SU-DHL-6 (cell line): Measurements from ENCODE around the gene ZNF80.

Source experiments
- EZH2phosphoT487 ChIP-seq: fragments of 200-600 bp; sonication (generic), shearing (Covaris generic); conservative IDR thresholded peaks from 2 replicates; pipeline ENCODE4 v1.6.1; 2018; ENCODE audit warnings: mild to moderate bottlenecking, antibody characterized with exemption, low read length, moderate library complexity, mixed read lengths
- TF ChIP-seq, protein P1 (sequence below): fragments of 200-600 bp; sonication (generic); IDR thresholded peaks from one replicate; pipeline ENCODE4 v1.5.1; 2017; ENCODE audit warnings: antibody characterized with exemption, mild to moderate bottlenecking, low read length, moderate library complexity; ENCODE audit not compliant: insufficient read depth, poor library complexity, severe bottlenecking

DNA sequence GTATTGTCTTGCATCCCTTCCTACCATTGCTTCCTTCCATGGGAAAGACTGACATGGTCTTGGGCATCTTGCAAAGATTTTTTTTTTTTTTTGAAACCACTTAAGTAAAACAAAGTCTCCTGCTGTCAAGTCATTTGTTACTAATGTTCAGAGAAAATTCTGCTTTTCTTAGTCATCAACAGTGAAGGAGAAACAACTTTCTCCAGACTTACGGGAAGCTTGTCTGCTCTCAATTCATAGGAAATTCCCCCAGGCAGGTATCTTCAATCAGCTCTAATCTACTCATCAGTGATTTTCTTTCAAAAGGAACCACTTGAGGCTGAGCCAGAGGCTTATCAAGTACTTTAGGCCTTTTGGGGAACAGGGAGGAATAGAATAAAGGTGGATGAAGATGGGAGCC lies 42.6 kb downstream of the ZNF80 start:
- TF ChIP-seq, protein P1, sequence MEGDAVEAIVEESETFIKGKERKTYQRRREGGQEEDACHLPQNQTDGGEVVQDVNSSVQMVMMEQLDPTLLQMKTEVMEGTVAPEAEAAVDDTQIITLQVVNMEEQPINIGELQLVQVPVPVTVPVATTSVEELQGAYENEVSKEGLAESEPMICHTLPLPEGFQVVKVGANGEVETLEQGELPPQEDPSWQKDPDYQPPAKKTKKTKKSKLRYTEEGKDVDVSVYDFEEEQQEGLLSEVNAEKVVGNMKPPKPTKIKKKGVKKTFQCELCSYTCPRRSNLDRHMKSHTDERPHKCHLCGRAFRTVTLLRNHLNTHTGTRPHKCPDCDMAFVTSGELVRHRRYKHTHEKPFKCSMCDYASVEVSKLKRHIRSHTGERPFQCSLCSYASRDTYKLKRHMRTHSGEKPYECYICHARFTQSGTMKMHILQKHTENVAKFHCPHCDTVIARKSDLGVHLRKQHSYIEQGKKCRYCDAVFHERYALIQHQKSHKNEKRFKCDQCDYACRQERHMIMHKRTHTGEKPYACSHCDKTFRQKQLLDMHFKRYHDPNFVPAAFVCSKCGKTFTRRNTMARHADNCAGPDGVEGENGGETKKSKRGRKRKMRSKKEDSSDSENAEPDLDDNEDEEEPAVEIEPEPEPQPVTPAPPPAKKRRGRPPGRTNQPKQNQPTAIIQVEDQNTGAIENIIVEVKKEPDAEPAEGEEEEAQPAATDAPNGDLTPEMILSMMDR = no peak
- TF ChIP-seq EZH2phosphoT487 = no peak
